Measurements from ENCODE around the gene PKHD1.
"Not testable (repeated sequence)": the region's sequence is repeated elsewhere in the genome, so short reads cannot be mapped to it uniquely, and the experiment has no call there.

The PKHD1 gene

DNA sequence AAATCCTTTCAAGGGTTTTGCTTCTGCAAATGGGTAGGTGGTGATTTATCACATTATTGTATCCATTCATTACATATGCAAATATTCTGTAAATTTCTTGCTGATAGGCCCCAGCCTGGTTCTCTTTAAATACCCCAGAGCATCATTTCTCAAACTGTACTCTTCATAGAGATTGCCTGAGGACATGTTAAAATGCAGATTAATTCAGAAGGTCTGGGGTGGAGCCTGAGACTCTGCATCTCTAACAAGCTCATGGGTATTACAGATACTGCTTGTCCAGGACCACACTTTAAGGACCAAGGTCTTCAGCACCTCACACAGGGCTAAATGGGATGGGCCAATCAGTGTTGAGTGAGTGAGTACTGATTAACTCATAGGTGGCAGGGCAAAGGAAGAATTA, 46.3 kb downstream of the PKHD1 start:
- no peak for DNase-seq

GRCh38 chr6:52027699-52028098, 59.7 kb downstream of the PKHD1 start:
- DNase-seq: no peak

DNA sequence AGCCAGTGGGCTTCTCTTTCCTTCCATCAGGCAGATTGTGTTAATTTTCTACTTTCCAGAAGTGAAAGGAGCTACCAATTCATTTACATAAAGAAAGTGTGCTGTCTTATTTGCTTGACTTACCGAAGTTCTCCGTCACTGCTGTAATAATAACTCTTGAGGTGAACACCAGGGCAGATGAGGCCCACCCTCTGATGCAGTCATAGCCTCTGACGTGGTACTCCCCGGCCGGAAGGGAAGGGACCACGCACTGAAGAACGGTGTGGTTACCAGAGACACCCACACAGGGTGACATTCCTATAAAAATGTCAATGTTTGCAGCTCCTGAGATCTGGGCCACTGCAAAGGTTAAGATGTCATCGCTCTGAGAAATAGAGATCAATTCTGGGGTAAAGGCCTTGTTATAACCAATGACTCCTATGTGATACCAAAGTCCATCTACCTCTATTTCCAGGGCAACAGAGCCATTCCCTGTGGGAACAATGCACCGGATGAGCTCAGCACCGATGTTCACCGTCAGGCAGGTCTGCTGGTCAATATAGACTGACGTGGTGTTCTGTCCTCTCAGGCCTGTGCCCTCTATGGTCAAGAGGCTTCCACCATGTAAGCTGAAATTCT, 62.9 kb downstream of the PKHD1 start:
- DNase-seq: no peak

DNA sequence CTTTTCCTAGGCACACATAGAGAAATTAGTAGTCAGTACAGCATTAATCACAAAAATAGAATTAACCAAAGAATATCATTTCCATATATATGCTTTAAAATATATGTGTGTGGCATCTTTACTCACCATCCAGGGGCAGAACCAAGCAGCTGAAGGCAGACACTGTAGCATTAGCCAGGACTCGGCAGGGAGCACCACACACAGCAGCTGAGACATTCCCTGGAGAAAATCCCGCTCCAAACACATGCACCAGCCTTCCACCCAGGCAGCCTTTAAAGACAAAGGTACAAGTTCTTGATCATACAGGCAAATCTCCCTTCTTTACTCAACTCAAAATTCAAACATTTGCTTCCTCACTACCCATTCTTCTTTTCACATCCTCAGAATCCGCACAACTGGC, 64.7 kb downstream of the PKHD1 start:
- no peak for DNase-seq

DNA sequence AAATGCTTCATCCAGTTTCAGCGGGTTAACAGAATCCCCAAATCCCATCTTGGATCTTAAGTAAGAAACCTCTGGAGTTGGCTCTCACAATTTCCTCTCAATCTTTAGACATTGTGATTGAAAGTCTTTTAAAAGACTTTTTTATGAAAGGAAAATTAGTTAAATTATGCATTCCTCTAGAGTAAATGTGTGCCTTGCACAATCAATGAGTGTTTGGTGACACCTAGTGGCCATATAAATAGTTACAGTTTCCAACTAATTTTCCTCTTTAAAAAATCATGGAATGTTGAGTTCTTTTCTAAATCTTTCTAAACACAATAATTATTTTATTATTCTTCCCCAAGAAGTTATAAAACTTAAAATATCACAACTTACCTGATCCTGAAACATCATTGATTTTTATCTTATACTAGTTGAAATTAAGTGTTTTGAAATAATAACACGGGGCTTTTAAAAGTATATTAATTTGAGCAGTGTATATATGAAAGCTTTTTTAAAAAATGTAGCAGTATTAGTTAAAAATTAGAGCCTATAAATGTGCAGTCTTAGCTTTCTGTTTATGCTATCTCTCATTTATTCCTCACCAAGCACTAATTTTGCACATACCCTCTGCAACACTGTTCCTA, 66.4 kb downstream of the PKHD1 start:
- DNase-seq: no peak

GRCh38 chr6:52019881-52020280, 67.5 kb downstream of the PKHD1 start:
- no peak for DNase-seq

- no peak for DNase-seq
These were observed 68.3 kb downstream of the PKHD1 start for GRCh38 chr6:52019092-52019491.

DNA sequence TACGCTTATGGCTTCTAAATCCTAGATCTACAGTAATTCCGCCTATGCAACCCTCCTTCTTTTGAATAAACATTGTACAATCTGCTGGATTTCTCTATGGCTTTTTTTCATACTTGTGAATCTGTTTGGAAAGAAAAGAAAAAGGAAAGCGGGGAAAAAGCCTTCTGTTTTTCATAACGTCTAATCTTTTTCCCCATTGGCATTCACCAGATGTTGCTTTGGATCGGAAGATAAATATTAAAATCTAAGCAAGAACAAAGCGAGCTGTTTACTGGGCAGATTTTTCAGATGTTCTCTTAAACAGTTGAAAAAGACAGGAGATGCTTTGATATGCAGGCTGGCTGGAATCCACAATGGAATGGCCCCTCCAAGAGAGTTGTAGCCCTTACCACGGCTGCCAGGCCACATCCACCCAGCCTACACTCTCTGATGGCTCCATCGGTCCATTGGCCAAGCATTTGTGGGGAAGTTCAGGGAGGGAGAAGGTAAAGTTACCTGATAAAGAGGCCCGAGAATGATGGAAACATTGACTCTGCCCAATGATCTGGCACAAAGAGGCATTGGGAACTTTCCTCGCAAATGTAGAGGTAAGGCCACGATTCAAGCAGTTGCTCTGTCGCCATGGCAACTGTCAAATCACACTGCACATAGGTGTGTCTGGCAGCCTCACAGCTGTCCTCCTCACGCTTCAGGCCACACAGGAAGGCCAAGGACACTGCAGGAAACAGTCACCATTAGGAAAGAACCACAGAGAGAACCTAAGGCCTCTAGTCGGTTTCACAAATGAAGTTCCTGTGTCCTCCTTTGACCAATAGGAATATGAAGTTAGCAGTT, 70.3 kb downstream of the PKHD1 start:
- DNase-seq: no peak

DNA sequence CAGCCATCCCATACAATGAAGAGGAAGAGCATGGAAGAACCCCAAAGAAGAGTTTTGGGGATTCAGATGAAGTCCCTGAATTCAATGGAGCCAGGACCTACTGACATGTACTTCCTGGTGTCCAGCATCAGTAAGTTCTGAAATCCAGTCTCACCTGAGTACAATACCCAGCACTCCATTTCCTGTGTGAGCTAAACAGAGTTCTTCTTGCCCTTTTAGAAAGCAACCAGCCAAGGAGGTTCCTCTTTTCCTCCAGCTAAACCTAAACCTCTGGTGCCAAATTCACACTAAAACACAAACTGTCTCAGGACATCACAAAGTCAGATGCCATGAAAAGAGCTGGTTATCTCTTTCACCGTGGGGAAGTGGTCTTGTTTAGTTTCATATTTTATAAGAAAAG, 71.5 kb downstream of the PKHD1 start:
- no peak for DNase-seq

DNA sequence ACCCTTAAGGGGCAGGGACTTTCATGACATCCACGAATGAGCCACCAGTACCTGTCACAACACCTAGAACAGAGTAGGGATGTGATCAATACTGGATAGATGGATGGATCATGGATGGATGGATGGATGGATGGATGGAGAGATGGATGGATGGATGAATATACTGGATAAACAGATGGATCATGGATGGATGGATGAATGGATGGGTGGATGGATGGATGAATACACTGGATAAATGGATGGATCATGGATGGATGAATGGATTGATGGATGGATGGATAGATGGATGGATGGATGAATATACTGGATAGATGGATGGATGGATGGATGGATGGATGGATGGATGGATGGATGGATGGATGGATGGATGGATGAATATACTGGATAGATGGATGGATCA, 73.0 kb downstream of the PKHD1 start:
- DNase-seq: no peak

GRCh38 chr6:52013035-52013434, 74.4 kb downstream of the PKHD1 start:
- DNase-seq: no peak

GRCh38 chr6:52012582-52012981, 74.8 kb downstream of the PKHD1 start:
- DNase-seq: no peak

DNA sequence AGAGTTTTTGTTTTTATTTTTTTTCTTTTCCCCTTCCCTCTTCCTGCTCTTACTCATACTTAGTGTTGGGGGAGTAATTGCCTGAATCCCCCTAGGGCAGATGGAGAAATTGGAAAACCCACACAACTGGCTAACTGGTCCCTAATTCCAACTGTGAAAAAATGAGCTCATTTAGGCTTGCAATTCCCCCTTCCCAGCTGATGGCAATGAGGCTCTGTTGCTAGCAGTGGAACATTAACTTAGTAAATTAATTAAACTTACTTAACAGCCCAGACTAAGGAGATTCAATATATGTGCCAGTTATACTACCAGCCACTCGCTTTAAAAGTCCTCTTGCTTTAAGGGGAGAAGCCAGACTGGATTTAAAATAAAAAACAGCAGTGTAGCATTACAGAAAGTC, 76.6 kb downstream of the PKHD1 start:
- DNase-seq: no peak

DNA sequence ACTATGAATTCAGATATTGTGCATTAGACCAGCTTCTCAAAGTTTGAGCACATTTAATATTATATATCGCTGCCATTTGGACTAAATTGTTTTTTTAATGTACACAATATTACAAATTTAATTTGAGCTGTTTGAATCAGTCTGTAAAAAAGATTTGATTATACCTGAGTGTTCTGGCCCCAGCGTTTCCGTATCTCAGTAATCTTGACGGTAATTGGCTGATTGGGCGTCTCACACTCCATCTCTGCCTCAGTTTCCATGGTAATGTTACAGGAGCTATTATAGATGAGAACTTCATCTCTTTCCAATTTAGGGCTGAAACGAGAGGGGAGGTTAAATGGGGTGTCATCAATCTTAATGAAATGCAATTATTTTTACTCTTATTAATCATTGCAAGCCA, 77.3 kb downstream of the PKHD1 start:
- DNase-seq: no peak

DNA sequence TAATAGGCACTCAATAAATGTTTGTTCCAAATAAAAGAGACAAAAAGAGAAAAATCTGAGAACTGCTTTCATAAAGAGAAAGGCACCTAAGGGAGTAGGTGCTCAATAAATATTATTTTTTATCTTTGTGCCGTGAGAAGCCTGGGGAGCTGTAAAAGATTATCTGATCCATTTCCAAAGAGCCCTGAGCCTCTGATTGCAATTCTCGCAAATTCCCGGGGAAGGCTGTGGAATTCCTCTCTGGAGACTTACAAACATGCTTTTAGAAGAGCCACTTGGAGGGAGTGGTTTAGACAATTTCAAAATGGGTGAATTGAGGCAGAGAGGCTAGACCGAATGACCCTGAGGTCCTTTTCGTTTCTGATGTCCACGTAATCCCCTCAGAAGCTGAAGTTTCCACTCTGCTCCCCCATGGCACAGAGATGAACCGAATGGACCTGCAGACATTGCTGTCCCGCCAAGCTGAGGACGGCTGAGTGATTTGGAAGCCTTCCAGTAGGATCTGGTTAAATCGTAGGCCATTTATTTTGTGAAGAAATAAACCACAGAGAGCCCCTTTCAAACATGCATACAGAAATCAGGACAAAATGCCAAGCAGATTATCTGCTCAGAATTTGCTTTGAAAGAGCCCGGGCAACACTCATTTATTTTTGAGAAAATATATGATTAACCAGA, 77.8 kb downstream of the PKHD1 start:
- DNase-seq: no peak

GRCh38 chr6:52000064-52000463, 87.3 kb downstream of the PKHD1 start:
- no peak for DNase-seq

DNA sequence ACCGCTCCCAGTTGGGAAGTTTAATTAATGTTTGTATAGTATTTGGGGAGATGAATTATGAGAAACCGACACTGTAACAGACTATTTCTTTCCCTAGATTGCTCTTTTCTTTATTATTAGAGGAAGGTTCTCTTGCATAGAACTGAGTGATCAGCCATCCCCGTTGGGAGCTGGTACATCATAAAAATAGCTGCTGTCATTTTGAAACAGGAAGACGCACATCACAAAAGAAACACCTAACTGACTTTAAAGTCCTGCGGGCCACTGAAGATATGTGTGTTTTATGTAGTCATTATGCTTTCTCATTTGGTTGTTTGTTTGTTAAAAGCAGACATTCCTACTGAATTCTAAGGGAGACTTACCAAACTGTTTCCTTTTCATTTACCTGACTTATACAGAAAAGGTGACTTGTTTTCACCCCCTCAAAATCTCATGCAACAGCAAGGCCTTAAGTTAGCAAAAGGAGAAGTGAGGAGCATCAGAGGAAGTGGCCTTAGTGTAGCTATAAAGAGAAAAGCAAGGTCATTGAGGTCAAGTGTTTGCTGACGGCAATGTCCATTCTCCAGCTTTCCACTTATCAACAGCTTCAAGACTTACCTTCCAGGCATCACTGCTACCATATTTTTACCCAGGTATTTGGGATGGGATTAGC, 91.0 kb downstream of the PKHD1 start:
- DNase-seq: no peak

- DNase-seq: no peak
These were observed 92.1 kb downstream of the PKHD1 start for GRCh38 chr6:51995214-51995755.

DNA sequence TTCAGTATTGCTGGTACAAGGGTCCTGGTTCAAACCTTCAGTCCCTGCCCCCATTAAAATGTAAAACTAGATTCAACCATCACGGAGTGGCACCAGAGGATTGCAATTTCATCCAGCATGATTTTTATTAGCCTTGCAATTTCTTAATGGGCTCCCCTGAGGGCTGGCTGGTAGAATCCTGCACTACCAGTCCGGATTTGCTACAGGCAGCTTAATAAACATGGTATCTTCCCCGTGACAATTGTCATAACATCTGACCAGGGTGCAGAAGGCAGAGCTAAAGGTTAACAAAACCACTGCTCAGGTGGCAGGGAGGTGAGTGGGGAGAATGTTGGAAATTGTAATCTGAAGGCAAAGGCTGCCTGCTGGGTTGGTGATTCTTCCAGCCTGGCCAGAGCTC, 94.5 kb downstream of the PKHD1 start:
- DNase-seq: no peak

GRCh38 chr6:51989789-51990188, 97.6 kb downstream of the PKHD1 start:
- DNase-seq: no peak

DNA sequence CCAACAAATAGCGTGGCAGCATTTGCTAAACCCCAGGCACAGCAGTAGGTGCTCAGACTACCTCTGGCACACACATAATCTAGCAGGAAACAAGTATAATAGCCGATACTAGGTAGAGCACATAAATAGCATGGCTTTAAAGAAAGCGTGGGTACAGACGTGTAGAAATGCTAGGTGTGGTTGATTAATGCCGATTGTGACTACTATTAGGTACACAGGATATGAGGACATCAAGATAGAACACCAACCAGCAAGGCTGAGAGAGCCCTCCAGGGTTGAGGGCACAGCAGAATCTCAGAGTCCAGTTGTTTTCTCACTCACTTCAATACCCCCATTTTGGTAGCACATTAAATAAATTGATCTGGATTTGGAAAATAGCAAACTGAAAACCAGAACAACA, 100.5 kb downstream of the PKHD1 start:
- DNase-seq: no peak

DNA sequence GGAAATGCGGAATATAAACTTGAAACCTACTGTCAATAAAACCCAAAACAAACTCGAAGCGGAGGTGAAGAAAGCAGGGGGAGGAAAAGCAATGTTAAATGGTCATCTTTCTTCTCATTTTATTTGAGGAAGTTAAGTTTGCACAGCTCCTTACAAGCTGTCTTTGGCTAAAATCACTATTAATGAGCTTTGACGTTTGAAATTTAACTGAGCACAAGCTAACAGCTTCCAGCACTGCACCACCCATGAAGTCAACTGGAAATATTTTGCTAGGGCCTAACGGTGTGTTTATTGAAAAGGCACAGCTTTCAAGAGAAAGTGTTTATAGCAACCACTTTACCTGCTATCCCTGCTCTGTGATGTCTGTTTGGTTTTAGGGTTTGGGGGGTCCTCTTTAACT, 103.8 kb downstream of the PKHD1 start:
- DNase-seq: no peak

DNA sequence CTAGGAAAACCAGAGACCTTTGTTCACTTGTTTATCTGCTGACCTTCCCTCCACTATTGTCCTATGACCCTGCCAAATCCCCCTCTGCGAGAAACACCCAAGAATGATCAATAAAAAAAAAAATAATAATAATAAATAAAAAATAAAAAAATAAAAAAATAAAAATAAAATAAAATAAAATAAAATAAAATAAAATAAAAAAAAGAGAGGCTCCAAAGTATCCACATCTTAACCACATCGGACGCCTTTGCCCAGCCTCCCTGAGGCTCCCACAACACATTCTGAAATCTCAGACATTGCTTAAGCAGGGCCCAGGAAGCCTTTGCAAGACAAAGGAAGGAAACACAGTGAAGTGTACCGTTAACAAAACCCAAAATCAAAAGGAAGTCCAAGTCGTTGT, 104.7 kb downstream of the PKHD1 start:
- DNase-seq: not testable (repeated sequence)

Measured in NCI-H1092 treated with DMSO at 0.1 percent for 48 hours (cell line).